NB4 (cell line): ENCODE data around the gene KLF2.

Experiments
- DNase-seq: peaks from one replicate; pipeline ENCODE4 v3.0.0; 2010; ENCODE audit warnings: low read depth
- H3K4me3 ChIP-seq: one replicate; pipeline ENCODE4 v1.5.1; 2011; ENCODE audit warnings: mild to moderate bottlenecking, low read depth, low read length, moderate library complexity
- MYC ChIP-seq: IDR thresholded peaks from 2 replicates; pipeline ENCODE4 v1.6.1; 2011; ENCODE audit warnings: low read depth, low read length
- POLR2A ChIP-seq: IDR thresholded peaks from 2 replicates; pipeline ENCODE4 v1.6.1; 2011; ENCODE audit warnings: mild to moderate bottlenecking; ENCODE audit not compliant: insufficient read length; ENCODE audit errors: extremely low read depth
- TF ChIP-seq, protein P1 (sequence below): IDR thresholded peaks from one replicate; pipeline ENCODE4 v1.5.1; 2012; ENCODE audit warnings: low read depth, low read length
- TF ChIP-seq, protein P2 (sequence below): IDR thresholded peaks from 2 replicates; pipeline ENCODE4 v1.6.1; 2011; ENCODE audit warnings: low read depth, low read length

The KLF2 gene

DNA sequence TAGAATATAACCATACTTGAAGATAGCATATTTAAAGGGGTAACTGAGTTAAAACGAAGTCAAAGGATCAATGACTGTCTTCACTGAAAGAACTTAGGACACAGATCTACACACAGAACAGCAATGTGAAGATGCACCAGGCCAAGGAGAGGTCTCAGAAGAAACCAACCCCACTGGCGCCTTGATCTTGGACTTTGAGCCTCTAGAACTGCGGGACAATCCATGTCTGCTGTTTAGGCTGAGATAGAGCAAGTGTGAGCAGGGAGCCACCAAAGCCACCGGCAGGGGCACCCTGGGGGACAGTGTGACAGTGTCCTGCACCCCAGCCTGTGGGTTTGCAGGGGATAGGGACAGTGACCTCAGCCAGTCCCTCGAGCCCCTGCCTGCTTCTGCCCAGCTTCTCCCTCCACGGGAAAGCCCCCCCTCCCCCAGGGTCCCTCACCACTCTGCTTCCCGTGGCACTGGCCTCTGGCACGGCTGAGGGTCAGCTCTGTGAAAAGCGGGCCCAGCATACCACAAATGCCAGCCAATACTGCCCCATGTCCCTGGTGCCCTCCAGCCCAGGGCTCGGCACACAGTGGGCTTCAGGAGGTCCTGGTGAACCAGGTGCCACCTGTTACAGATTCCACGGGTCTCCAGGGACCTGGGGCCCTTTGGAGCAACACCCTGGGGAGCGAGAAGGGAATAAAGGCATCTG, 40.8 kb downstream of the KLF2 start:
- DNase-seq: no peak
- no peak overlapping the region for H3K4me3 ChIP-seq
- TF ChIP-seq, protein P1, sequence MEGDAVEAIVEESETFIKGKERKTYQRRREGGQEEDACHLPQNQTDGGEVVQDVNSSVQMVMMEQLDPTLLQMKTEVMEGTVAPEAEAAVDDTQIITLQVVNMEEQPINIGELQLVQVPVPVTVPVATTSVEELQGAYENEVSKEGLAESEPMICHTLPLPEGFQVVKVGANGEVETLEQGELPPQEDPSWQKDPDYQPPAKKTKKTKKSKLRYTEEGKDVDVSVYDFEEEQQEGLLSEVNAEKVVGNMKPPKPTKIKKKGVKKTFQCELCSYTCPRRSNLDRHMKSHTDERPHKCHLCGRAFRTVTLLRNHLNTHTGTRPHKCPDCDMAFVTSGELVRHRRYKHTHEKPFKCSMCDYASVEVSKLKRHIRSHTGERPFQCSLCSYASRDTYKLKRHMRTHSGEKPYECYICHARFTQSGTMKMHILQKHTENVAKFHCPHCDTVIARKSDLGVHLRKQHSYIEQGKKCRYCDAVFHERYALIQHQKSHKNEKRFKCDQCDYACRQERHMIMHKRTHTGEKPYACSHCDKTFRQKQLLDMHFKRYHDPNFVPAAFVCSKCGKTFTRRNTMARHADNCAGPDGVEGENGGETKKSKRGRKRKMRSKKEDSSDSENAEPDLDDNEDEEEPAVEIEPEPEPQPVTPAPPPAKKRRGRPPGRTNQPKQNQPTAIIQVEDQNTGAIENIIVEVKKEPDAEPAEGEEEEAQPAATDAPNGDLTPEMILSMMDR: no peak
- TF ChIP-seq, protein P2, sequence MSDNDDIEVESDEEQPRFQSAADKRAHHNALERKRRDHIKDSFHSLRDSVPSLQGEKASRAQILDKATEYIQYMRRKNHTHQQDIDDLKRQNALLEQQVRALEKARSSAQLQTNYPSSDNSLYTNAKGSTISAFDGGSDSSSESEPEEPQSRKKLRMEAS: no peak
- TF ChIP-seq POLR2A: no peak
- no peak for TF ChIP-seq MYC

DNA sequence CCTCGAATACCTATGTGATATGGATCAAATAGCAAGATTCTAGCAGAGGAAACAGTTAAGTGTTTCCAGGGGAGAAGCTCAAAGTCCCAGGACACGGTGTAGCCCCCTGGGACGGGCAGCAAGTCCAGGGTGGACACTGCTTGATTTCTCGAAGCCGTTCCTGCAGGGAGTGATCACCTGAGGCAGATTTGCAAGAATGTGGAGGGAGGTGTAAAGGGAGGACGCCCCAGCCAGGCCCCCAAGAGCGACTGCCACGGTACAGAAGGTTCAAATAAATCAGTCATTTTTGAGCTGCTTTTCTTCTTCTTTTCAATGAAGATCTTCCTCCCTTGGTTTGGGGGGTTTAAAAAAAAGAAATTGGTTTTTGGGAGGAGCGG, 41.4 kb downstream of the KLF2 start:
- DNase-seq: no peak
- H3K4me3 ChIP-seq: peak overlapping the region; percentile 22
- no peak for TF ChIP-seq POLR2A
- TF ChIP-seq, protein P1: no peak
- TF ChIP-seq, protein P2: no peak
- TF ChIP-seq MYC: no peak

DNA sequence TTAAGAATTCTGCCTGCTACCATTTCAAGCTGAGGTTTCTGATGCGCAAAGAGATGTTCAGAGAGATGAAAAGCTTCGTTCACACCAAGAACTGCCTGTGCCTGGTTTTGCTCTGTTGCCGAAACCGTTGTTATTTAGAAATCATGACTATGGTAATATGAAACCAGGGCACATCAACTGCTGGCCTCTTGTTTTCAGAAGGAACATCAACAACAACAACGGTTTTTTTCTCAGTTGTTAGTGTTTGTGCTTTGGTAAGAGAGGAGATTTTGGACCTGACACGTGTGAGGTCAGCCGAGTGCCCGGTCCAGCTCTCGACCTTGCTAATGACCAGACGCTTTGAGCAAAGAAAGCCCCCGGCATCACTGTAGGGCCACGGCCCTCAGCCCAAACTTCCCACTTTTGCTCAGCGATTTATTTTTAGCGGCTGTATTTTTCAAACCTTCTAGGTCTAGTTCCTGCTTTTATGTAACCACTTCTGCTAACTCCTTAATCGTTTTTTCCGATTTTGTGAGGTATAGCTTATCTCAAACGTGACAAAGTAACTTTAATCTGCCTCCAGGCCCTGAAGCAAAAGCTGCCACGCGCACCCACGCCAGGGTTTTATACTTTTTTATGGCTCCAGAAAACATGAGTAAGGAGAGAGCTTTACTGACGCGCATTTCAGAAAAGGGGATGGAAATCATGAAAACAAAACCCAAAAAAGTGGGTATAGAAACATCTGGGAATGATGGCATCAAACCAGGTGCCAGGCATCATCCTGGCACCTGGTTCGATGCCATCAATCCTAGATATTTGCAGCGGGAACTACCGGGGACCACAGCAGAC, 42.0 kb downstream of the KLF2 start:
- TF ChIP-seq MYC (peak; percentile 55; the same call in 1 of the 2 replicates), POLR2A (no peak)
- TF ChIP-seq, protein P1: no peak
- TF ChIP-seq, protein P2: peak; percentile 44; the same call in 1 of the 2 replicates
- peak; percentile 81 for DNase-seq
- H3K4me3 ChIP-seq: peak overlapping the region; percentile 22

DNA sequence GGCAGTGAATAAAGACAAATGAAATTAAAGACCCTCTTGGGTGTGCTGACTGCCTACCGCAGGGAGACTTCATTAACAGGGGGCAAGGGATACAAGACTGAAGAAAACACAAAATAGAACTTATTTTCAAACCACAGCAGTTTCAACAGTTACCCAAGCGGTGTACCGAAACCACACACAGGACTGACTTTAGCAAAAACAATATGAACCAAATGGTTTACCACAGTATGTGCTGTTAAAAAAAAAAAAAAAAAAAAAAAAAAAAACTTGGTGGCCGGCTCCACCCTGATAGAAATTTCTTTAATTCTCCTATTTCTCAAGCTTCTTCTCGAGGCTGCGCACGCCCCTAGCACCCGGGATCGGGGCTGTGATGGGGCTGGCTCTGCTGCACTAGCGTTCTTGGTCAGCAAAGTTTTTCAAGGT, 42.6 kb downstream of the KLF2 start:
- peak; percentile 88 for DNase-seq
- TF ChIP-seq, protein P2: no peak
- TF ChIP-seq, protein P1: no peak
- TF ChIP-seq POLR2A: no peak
- TF ChIP-seq MYC: 0 out of 2 replicates have a peak, but pooled peaks have one; percentile 17
- H3K4me3 ChIP-seq: peak overlapping the region; percentile 30

DNA sequence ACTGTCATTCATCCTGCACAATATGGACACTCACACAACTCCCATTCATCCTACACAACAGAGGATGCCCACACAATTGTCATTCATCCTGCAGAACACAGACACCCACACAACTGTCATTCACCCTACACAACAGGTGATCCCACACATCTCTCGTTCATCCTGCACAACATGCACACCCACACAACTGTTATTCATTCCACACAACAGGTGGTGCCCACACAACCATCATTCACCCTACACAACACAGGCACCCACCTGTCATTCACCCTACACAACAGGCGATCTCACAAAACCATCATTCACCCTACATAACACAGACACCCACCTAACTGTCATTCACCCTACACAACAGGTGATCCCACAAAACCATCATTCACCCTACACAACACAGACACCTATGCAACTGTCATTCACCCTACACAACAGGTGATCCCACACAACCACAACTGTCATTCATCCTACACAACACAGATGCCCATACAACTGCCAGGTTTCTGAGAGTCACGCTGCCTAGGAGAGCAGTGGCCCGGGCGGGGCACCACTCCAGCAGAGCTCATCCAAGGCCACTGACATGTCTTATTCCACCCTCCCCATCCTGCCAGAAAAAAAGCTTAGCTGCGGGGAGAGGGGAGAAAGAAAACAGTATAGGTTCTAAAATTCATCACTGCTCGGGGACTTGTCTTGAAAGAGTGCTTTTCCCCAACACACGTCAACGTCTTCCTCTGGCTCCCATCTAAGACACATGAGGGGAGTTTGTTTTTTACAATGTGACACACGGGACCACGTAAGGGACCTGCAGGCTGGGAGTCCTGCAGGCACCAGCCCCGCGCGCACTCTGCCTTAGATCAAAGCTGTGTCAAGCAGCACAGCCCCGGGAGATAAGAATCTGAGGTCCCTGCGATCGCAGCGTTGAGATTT, 44.0 kb downstream of the KLF2 start:
- TF ChIP-seq, protein P2: no peak
- TF ChIP-seq POLR2A (no peak), MYC (no peak)
- TF ChIP-seq, protein P1: no peak

More for the DNA sequence above, 44.0 kb downstream of the KLF2 start:
- H3K4me3 ChIP-seq: no peak overlapping the region
- DNase-seq: no peak
